ENCODE measurements around the gene GP5.

GP5 gene

GRCh38 chr3:194364652-194365434 lies 34.2 kb downstream of the GP5 start:
- DNase-seq (ENCODE audit: extremely low read depth, low read depth) = no peak
- no peak for TF ChIP-seq CTCF (IDR thresholded peaks at IDR 0.05; ENCODE audit: low read depth, low read length)

- no peak for DNase-seq (ENCODE audit: extremely low read depth, low read depth)
- no peak for TF ChIP-seq CTCF (IDR thresholded peaks at IDR 0.05; ENCODE audit: low read depth, low read length)
These were observed 34.8 kb downstream of the GP5 start for GRCh38 chr3:194364314-194364651.

- no peak for TF ChIP-seq CTCF (IDR thresholded peaks at IDR 0.05; ENCODE audit: low read depth, low read length)
- no peak for DNase-seq (ENCODE audit: extremely low read depth, low read depth)
These were observed 38.5 kb downstream of the GP5 start for GRCh38 chr3:194360568-194360967.

- DNase-seq (ENCODE audit: extremely low read depth, low read depth) = no peak
- TF ChIP-seq CTCF (IDR thresholded peaks at IDR 0.05; ENCODE audit: low read depth, low read length) = no peak
These were observed 41.4 kb downstream of the GP5 start for GRCh38 chr3:194357681-194358080.

- DNase-seq (ENCODE audit: extremely low read depth, low read depth) = no peak
- TF ChIP-seq CTCF (IDR thresholded peaks at IDR 0.05; ENCODE audit: low read depth, low read length) = no peak
These were observed 43.7 kb downstream of the GP5 start for GRCh38 chr3:194355379-194355778.

GRCh38 chr3:194354315-194354714 lies 44.8 kb downstream of the GP5 start:
- no peak for TF ChIP-seq CTCF (IDR thresholded peaks at IDR 0.05; ENCODE audit: low read depth, low read length)
- no peak for DNase-seq (ENCODE audit: extremely low read depth, low read depth)

GRCh38 chr3:194352667-194353246 lies 46.3 kb downstream of the GP5 start:
- DNase-seq (ENCODE audit: extremely low read depth, low read depth) = no peak
- no peak for TF ChIP-seq CTCF (IDR thresholded peaks at IDR 0.05; ENCODE audit: low read depth, low read length)
